GM12801 (cell line): ENCODE measurements around the gene PRLR.

Experiments used
- TF ChIP-seq, protein P1 (sequence below): IDR thresholded peaks from one replicate; pipeline ENCODE4 v1.5.1; 2011; ENCODE audit warnings: control low read depth; ENCODE audit not compliant: insufficient read length; ENCODE audit errors: extremely low read depth

PRLR gene

GRCh38 chr5:35252963-35253362 is 22.7 kb upstream of the PRLR start:
- TF ChIP-seq, protein P1, sequence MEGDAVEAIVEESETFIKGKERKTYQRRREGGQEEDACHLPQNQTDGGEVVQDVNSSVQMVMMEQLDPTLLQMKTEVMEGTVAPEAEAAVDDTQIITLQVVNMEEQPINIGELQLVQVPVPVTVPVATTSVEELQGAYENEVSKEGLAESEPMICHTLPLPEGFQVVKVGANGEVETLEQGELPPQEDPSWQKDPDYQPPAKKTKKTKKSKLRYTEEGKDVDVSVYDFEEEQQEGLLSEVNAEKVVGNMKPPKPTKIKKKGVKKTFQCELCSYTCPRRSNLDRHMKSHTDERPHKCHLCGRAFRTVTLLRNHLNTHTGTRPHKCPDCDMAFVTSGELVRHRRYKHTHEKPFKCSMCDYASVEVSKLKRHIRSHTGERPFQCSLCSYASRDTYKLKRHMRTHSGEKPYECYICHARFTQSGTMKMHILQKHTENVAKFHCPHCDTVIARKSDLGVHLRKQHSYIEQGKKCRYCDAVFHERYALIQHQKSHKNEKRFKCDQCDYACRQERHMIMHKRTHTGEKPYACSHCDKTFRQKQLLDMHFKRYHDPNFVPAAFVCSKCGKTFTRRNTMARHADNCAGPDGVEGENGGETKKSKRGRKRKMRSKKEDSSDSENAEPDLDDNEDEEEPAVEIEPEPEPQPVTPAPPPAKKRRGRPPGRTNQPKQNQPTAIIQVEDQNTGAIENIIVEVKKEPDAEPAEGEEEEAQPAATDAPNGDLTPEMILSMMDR: no peak

DNA sequence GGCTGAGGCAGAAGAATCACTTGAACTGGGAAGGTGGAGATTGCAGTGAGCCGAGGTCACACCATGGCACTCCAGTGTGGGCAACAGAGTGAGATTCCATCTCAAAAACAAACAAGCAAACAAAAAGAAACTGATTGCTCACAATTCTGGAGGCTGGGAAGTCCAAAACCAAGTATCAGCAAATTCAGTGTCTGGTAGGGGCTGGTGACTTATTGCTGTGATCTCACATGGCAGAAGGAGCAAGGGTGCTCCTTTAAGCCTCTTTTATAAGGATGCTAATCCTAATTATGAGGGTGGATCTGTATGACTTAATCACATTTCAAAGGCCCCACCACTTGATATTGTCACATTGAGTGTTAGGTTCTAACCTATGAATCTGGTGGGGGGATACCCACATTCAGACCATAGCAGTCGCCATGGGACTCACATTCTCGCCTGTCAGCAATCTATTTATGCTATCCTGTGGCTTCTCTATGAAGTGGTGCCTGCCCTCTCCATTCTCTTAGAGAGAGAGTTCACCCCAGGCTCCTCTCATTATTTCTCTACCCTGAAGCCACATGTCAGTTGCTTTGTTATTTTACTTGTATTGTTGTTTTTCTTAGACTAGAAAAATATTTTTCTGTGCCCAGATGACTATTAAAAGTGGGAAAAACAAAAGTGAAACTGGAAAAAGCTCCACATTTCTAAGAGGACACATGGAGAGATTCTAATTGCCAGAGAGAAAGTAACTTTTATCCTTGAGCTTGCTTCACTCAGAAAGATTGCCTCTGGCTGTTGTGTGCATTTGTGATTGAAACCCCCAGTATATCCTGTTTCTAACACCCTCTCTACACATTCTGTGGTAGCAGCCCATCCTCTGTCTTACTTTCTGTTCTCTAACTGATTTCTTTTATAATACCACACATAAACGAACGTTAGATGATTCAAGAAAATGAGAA is 18.8 kb upstream of the PRLR start:
- TF ChIP-seq, protein P1: no peak

- TF ChIP-seq, protein P1: no peak
These were observed 17.4 kb upstream of the PRLR start for GRCh38 chr5:35247648-35248034.

GRCh38 chr5:35246900-35247647 is 16.8 kb upstream of the PRLR start:
- TF ChIP-seq, protein P1: no peak

DNA sequence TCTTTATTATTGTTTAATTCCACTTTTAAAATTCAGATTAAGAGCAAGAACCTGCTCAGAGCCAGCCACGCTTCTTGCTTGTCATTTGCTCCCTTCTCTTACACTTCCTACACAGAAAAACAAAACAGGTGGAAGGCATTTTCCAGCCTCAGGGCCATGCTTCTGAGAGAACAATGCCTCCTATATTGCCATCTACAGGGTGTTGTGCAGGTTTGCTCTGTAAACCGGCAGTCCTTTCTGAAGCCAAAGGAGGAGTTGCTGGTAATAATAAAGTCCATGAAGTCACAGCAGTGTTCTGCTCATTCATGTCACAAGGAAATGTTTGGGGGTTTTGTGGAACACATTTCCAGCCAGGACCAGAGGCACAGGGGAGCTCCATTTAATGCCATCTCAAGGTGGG is 16.1 kb upstream of the PRLR start:
- TF ChIP-seq, protein P1: no peak

DNA sequence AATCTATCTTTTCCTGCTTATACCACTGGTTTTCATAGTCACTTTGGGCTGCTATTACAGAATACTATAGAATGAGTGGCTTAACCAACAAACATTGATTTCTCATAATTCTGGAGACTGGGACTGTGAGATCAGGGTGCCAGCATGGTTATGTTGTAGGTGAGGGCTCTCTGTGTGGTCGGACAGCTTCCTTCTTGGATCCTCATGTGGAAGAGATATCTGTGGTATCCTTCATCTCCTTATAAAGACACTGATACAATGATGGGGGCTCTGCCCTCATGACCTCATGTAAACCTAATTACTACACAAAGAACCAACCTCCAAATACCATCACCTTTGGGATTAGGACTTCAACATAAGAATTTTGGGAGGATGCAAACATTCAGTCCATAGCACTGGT is 13.9 kb upstream of the PRLR start:
- TF ChIP-seq, protein P1: no peak

DNA sequence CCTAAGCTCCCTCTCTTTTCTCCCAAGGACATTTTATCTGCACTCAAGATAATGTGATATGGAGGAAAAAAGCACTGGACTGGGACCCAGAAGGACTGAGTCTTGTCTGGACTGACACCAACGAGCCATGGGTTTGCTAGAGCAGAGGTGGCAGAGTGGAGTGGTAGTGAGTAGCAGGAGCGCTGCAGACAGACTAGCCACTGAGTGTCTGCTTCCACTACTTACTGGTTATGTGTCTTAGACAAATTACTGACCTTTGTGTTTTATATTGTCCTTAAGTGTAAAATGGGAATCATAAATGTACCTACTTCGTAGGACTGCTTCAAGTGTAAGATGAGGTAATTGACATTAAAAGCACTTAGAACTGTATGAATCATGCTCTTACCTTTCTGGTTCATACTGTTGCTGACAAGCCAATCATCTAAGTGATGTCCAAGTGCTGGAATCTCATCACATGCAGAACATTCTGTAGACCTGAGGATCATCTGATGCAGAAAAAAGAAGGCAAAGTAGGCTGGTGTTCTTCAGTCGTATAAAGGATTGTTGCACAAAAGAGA is 12.5 kb upstream of the PRLR start:
- TF ChIP-seq, protein P1: no peak
